Stomach (tissue), 9 donors: Measurements from ENCODE around the gene GPN2. TPM values are rescaled to one million over a fixed set of nuclear protein-coding genes. Genes with fewer than 3 reads are reported as not detected.

Source experiments
- DNase-seq, 2 donors: peaks; one replicate each; pipeline versions ENCODE4 v3.0.0 to v3.0.0-alpha.2; 2013 to 2019
- H3K27ac ChIP-seq, 5 donors: fragments of 200-600 bp in 4 of 5; sonication (generic) in 4 of 5; one replicate each; pipeline ENCODE4 v1.5.1; 2013 to 2019; ENCODE audit warnings: mild to moderate bottlenecking in 1 of 5, moderate library complexity in 1 of 5
- H3K27me3 ChIP-seq, 3 donors: fragments of 200-600 bp; sonication (generic); one replicate each; pipeline ENCODE4 v1.5.1; 2017 to 2019; ENCODE audit warnings: mixed run types in 1 of 3
- H3K36me3 ChIP-seq, 4 donors: fragments of 200-600 bp; sonication (generic); 1 replicate in 3 of 4; 2 replicates in 1 of 4; pipeline ENCODE4 v1.5.1; 2016 to 2019
- H3K4me1 ChIP-seq, 4 donors: fragments of 200-600 bp; sonication (generic); one replicate each; pipeline ENCODE4 v1.5.1; 2016 to 2019
- H3K4me3 ChIP-seq, 4 donors: fragments of 200-600 bp; sonication (generic) in 3 of 4; one replicate each; pipeline ENCODE4 v1.5.1; 2016 to 2019; ENCODE audit warnings: mild to moderate bottlenecking in 1 of 4
- H3K9me3 ChIP-seq, 4 donors: fragments of 200-600 bp; sonication (generic); one replicate each; pipeline ENCODE4 v1.5.1; 2016 to 2019
- CTCF ChIP-seq, 7 experiments: fragments of 450-650 bp in 4 of 7; fragments of 200-600 bp in 3 of 7; sonication (generic) in 3 of 7; IDR thresholded peaks; one replicate each; pipeline ENCODE4 v1.5.1; 2016 to 2019; ENCODE audit warnings: antibody characterized with exemption in 7 of 7, control low read depth in 2 of 7, mild to moderate bottlenecking in 1 of 7
- EP300 ChIP-seq: sonication (generic); formaldehyde crosslinking; IDR thresholded peaks from one replicate; pipeline ENCODE4 v1.6.1; 2017; ENCODE audit warnings: antibody characterized with exemption
- POLR2A ChIP-seq, 4 donors: fragments of 450-650 bp; IDR thresholded peaks; one replicate each; pipeline ENCODE4 v1.6.1; 2016; ENCODE audit warnings: antibody characterized with exemption in 4 of 4, control low read depth in 2 of 4, mild to moderate bottlenecking in 1 of 4, moderate library complexity in 1 of 4
- POLR2AphosphoS5 ChIP-seq, 3 donors: sonication (generic); formaldehyde crosslinking; IDR thresholded peaks; one replicate each; pipeline ENCODE4 v1.6.1; 2016; ENCODE audit warnings: antibody characterized with exemption in 3 of 3
- WGBS, 5 donors: extraction: QIAGEN DNeasy Blood & Tissue Kit in 3 of 5; methylation state at CpG; one replicate each; pipeline versions ENCODE4 v1.1.5 to v1.1.7; 2013 to 2018; 5-methylcytosine and 5-hydroxymethylcytosine counted together
- intact Hi-C: fragments of 100-400 bp; cut with DNase I; formaldehyde crosslinking; loops from one replicate; pipeline ENCODE4 v1.15.1; 2023; ENCODE audit warnings: low total_unique reads
- polyA plus RNA-seq, 3 donors: library from polyadenylated mRNA; stranded (reverse); fragments of 200-250 nt; gene quantifications; one replicate each; pipeline ENCODE4 v1.2.3, GENCODE V29; 2013
- total RNA-seq, 5 donors: library from RNA; depleted of rRNA; stranded (reverse); fragments of >200 nt; gene quantifications; one replicate each; pipeline versions ENCODE4 v1.1.0 to v1.2.3, GENCODE V29; 2014 to 2016
- donor health status: healthy with polysubstance abuse.
- donor health status: Bipolar disorder and iron deficiency.
- donor health status: healthy.

Gene GPN2
- total and polyA plus RNA-seq, 8 donors, result 5.4 to 66.3 (median 12.3) TPM

- DNase-seq, result peak; percentile 97 to 99
- Histone ChIP-seq H3K9me3 (no peaks in the 10 kb centered on the region), H3K4me3 (peak overlapping the region; percentile 58 to 65 (median 61)), H3K36me3 (no peaks in the 10 kb centered on the region), H3K27me3 (no peaks in the 10 kb centered on the region), H3K27ac (peak overlapping the region; percentile 92 to 99 (median 96)), H3K4me1 (peaks cover 16 to 36% (median 26%) of the 10 kb centered on the region in 4 donors)
- WGBS, 5 donors, result 0 to 1% (median 0%) methylated on average over 24 to 75 of the region's 75 CpGs
- intact Hi-C loops, result no loop called here
- TF ChIP-seq POLR2A (IDR thresholded peaks at IDR 0.05) (peak in 1 of 4 donors; percentile 85), POLR2AphosphoS5 (IDR thresholded peaks at IDR 0.05) (peak; percentile 31 to 86 (median 82)), EP300 (no peak), CTCF (IDR thresholded peaks at IDR 0.05) (no peak)
These were observed 25.2 kb downstream of the GPN2 start for GRCh38 chr1:26864610-26865480.

GRCh38 chr1:26863685-26864077, 26.4 kb downstream of the GPN2 start:
- WGBS, 5 donors, result 23 to 57% (median 45%) methylated on average over 11 to 20 of the region's 20 CpGs

GRCh38 chr1:26862781-26863684, 27.1 kb downstream of the GPN2 start, which contains the start of gene SFN:
SFN (plus strand) TSS chr1:26863149; CDS start chr1:26863213, 64 bp downstream.
- intact Hi-C loops, result no loop called here

More at GRCh38 chr1:26863685-26864077, 26.4 kb downstream of the GPN2 start:
- H3K4me3 ChIP-seq, result peak overlapping the region; percentile 58 to 65 (median 61)
- no peaks in the 10 kb centered on the region for H3K27me3 ChIP-seq
- H3K27ac ChIP-seq, result peak overlapping the region; percentile 88 to 99 (median 96)
- peaks cover 16 to 36% (median 26%) of the 10 kb centered on the region in 4 donors for H3K4me1 ChIP-seq
- intact Hi-C loops, result no loop called here
- H3K36me3 ChIP-seq, result no peaks in the 10 kb centered on the region
- TF ChIP-seq POLR2A (IDR thresholded peaks at IDR 0.05), result no peak
- TF ChIP-seq CTCF (IDR thresholded peaks at IDR 0.05), result no peak
- no peak for TF ChIP-seq EP300
- TF ChIP-seq POLR2AphosphoS5 (IDR thresholded peaks at IDR 0.05), result no peak
- no peaks in the 10 kb centered on the region for H3K9me3 ChIP-seq
- DNase-seq, result peak in 1 of 2 donors; percentile 17

More at GRCh38 chr1:26862781-26863684, 27.1 kb downstream of the GPN2 start, which contains the start of gene SFN:
- H3K27me3 ChIP-seq, result no peaks in the 10 kb centered on the region
- peaks cover 16 to 36% (median 26%) of the 10 kb centered on the region in 4 donors for H3K4me1 ChIP-seq
- peak in 2 of 4 donors; percentile 41 to 63 for TF ChIP-seq POLR2A (IDR thresholded peaks at IDR 0.05)
- TF ChIP-seq CTCF (IDR thresholded peaks at IDR 0.05), result peak in 5 of 7 experiments; percentile 10 to 55 (median 50)
- TF ChIP-seq POLR2AphosphoS5 (IDR thresholded peaks at IDR 0.05), result peak in 2 of 3 donors; percentile 85 to 88
- no peak for TF ChIP-seq EP300
- H3K36me3 ChIP-seq, result peaks cover 0 to 5% (median 2%) of the 10 kb centered on the region in 4 donors
- 29 to 57% (median 36%) methylated on average over 20 to 37 of the region's 37 CpGs for WGBS, 5 donors
- peak within 1 kb of the TSS; percentile 88 to 99 (median 96) for H3K27ac ChIP-seq
- peak; percentile 88 to 94 for DNase-seq
- no peaks in the 10 kb centered on the region for H3K9me3 ChIP-seq
- peak within 1 kb of the TSS; percentile 58 to 65 (median 61) for H3K4me3 ChIP-seq
